Measurements from ENCODE around the gene SLC45A3. TPM values are rescaled to one million over a fixed set of nuclear protein-coding genes. Genes with fewer than 3 reads are reported as not detected.

SLC45A3 gene
- total and polyA plus RNA-seq, 4 donors: 5.3 to 9.9 (median 5.7) TPM

GRCh38 chr1:205665201-205666045 lies 14.9 kb downstream of the SLC45A3 start:
- peaks cover 33 to 88% (median 69%) of the 10 kb centered on the region in 4 donors for H3K4me1 ChIP-seq (ENCODE audit: control insufficient read depth in 4 of 4, insufficient read depth in 4 of 4, low read length in 3 of 4)
- H3K9me3 ChIP-seq (ENCODE audit: control insufficient read depth in 4 of 4, low read length in 3 of 4): no peaks in the 10 kb centered on the region
- no peak for DNase-seq (ENCODE audit: low spot score)
- peak overlapping the region in 1 of 2 donors; percentile 56 for H3K9ac ChIP-seq (ENCODE audit: low read depth in 1 of 2, low read length in 2 of 2)
- 60% methylated on average over 9 of the region's 9 CpGs for WGBS
- no peak overlapping the region for H3K4me3 ChIP-seq (ENCODE audit: low read depth in 1 of 3, low read length in 3 of 3)
- peak overlapping the region; percentile 86 to 94 for H3K27ac ChIP-seq (ENCODE audit: low read depth in 1 of 2, low read length in 2 of 2)
- H3K27me3 ChIP-seq (ENCODE audit: control insufficient read depth in 4 of 4, insufficient read depth in 4 of 4, low read length in 3 of 4): no peaks in the 10 kb centered on the region
- TF ChIP-seq, protein P1, sequence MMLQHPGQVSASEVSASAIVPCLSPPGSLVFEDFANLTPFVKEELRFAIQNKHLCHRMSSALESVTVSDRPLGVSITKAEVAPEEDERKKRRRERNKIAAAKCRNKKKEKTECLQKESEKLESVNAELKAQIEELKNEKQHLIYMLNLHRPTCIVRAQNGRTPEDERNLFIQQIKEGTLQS (IDR thresholded peaks at IDR 0.05): no peak
- TF ChIP-seq JUND (IDR thresholded peaks at IDR 0.05) (no peak), NR2F2 (IDR thresholded peaks at IDR 0.05) (no peak), EGR1 (IDR thresholded peaks at IDR 0.05; ENCODE audit: low read depth in 2 of 2) (no peak), FOXA2 (IDR thresholded peaks at IDR 0.05) (no peak), MAX (IDR thresholded peaks at IDR 0.05) (no peak), HNF4A (conservative IDR thresholded peaks at IDR 0.05) (no peak)
- H3K36me3 ChIP-seq (ENCODE audit: control insufficient read depth in 4 of 4, insufficient read depth in 3 of 4, low read depth in 1 of 4, low read length in 3 of 4): peaks cover 0 to 8% (median 4%) of the 10 kb centered on the region in 4 donors

DNA sequence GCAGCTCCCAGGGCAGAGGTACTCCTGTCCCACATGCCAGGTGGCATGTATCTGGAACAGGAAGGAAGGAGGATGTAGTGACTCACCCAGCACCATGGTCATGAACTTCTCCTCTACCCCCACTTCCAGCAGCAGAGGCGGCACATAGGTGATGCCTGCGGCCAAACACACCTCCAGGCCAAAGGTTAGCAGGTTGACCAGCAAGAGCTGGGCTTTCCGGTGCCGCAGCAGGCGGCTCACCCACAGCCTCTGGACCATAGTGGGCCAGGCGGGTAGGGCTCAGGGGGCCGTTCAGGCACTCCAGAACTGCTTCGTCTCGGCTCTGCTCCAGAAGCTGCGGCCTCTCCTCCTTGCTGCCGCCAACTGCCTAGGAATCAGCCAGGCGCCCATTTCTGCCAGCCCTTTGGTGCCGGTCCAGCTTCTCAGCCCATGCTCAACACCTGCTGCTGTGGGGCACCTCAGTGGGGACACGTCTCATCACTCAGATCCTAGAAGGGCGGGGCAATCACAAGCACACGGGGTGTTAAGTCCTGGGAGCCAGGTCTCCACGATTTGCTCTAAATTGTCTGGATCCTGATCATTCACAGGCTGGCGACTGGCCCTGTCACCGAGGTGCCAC lies 15.8 kb downstream of the SLC45A3 start:
- 30% methylated on average over 19 of the region's 19 CpGs for WGBS
- H3K27ac ChIP-seq (ENCODE audit: low read depth in 1 of 2, low read length in 2 of 2): peak overlapping the region; percentile 86 to 94
- H3K9ac ChIP-seq (ENCODE audit: low read depth in 1 of 2, low read length in 2 of 2): peak overlapping the region in 1 of 2 donors; percentile 56
- TF ChIP-seq, protein P2, sequence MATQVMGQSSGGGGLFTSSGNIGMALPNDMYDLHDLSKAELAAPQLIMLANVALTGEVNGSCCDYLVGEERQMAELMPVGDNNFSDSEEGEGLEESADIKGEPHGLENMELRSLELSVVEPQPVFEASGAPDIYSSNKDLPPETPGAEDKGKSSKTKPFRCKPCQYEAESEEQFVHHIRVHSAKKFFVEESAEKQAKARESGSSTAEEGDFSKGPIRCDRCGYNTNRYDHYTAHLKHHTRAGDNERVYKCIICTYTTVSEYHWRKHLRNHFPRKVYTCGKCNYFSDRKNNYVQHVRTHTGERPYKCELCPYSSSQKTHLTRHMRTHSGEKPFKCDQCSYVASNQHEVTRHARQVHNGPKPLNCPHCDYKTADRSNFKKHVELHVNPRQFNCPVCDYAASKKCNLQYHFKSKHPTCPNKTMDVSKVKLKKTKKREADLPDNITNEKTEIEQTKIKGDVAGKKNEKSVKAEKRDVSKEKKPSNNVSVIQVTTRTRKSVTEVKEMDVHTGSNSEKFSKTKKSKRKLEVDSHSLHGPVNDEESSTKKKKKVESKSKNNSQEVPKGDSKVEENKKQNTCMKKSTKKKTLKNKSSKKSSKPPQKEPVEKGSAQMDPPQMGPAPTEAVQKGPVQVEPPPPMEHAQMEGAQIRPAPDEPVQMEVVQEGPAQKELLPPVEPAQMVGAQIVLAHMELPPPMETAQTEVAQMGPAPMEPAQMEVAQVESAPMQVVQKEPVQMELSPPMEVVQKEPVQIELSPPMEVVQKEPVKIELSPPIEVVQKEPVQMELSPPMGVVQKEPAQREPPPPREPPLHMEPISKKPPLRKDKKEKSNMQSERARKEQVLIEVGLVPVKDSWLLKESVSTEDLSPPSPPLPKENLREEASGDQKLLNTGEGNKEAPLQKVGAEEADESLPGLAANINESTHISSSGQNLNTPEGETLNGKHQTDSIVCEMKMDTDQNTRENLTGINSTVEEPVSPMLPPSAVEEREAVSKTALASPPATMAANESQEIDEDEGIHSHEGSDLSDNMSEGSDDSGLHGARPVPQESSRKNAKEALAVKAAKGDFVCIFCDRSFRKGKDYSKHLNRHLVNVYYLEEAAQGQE (IDR thresholded peaks at IDR 0.05): peak; percentile 73
- TF ChIP-seq YY1 (IDR thresholded peaks at IDR 0.05) (peak; percentile 79), HNF4A (conservative IDR thresholded peaks at IDR 0.05) (peak; percentile 68 to 88), NR2F2 (IDR thresholded peaks at IDR 0.05) (peak; percentile 84), SP1 (IDR thresholded peaks at IDR 0.05) (peak; percentile 94), FOXA1 (IDR thresholded peaks at IDR 0.05) (no peak), FOXA2 (IDR thresholded peaks at IDR 0.05) (no peak), MAX (IDR thresholded peaks at IDR 0.05) (peak; percentile 98), RXRA (IDR thresholded peaks at IDR 0.05) (peak; percentile 92 to 95), GABPA (IDR thresholded peaks at IDR 0.05 in 1 of 2, conservative IDR thresholded peaks at IDR 0.05 in 1 of 2) (peak in 1 of 2 donors; percentile 74), RAD21 (IDR thresholded peaks at IDR 0.05) (peak; percentile 39 to 64), TAF1 (conservative IDR thresholded peaks at IDR 0.05) (no peak), HNF4G (IDR thresholded peaks at IDR 0.05) (no peak), EGR1 (IDR thresholded peaks at IDR 0.05; ENCODE audit: low read depth in 2 of 2) (peak in 1 of 2 donors; percentile 88), JUND (IDR thresholded peaks at IDR 0.05) (peak; percentile 93 to 97)
- TF ChIP-seq, protein P3, sequence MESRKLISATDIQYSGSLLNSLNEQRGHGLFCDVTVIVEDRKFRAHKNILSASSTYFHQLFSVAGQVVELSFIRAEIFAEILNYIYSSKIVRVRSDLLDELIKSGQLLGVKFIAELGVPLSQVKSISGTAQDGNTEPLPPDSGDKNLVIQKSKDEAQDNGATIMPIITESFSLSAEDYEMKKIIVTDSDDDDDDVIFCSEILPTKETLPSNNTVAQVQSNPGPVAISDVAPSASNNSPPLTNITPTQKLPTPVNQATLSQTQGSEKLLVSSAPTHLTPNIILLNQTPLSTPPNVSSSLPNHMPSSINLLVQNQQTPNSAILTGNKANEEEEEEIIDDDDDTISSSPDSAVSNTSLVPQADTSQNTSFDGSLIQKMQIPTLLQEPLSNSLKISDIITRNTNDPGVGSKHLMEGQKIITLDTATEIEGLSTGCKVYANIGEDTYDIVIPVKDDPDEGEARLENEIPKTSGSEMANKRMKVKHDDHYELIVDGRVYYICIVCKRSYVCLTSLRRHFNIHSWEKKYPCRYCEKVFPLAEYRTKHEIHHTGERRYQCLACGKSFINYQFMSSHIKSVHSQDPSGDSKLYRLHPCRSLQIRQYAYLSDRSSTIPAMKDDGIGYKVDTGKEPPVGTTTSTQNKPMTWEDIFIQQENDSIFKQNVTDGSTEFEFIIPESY (IDR thresholded peaks at IDR 0.05): no peak
- TF ChIP-seq, protein P1 (IDR thresholded peaks at IDR 0.05): peak; percentile 90
- TF ChIP-seq, protein P4, sequence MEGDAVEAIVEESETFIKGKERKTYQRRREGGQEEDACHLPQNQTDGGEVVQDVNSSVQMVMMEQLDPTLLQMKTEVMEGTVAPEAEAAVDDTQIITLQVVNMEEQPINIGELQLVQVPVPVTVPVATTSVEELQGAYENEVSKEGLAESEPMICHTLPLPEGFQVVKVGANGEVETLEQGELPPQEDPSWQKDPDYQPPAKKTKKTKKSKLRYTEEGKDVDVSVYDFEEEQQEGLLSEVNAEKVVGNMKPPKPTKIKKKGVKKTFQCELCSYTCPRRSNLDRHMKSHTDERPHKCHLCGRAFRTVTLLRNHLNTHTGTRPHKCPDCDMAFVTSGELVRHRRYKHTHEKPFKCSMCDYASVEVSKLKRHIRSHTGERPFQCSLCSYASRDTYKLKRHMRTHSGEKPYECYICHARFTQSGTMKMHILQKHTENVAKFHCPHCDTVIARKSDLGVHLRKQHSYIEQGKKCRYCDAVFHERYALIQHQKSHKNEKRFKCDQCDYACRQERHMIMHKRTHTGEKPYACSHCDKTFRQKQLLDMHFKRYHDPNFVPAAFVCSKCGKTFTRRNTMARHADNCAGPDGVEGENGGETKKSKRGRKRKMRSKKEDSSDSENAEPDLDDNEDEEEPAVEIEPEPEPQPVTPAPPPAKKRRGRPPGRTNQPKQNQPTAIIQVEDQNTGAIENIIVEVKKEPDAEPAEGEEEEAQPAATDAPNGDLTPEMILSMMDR (IDR thresholded peaks at IDR 0.05; ENCODE audit: low read depth, low read length, missing input control): no peak
- H3K4me3 ChIP-seq (ENCODE audit: low read depth in 1 of 3, low read length in 3 of 3): peak overlapping the region in 1 of 3 donors; percentile 21
- no peaks in the 10 kb centered on the region for H3K27me3 ChIP-seq (ENCODE audit: control insufficient read depth in 4 of 4, insufficient read depth in 4 of 4, low read length in 3 of 4)
- no peaks in the 10 kb centered on the region for H3K9me3 ChIP-seq (ENCODE audit: control insufficient read depth in 4 of 4, low read length in 3 of 4)
- H3K36me3 ChIP-seq (ENCODE audit: control insufficient read depth in 4 of 4, insufficient read depth in 3 of 4, low read depth in 1 of 4, low read length in 3 of 4): peaks cover 0 to 8% (median 4%) of the 10 kb centered on the region in 4 donors
- H3K4me1 ChIP-seq (ENCODE audit: control insufficient read depth in 4 of 4, insufficient read depth in 4 of 4, low read length in 3 of 4): peaks cover 24 to 85% (median 66%) of the 10 kb centered on the region in 4 donors
- DNase-seq (ENCODE audit: low spot score): no peak

All from liver (tissue), 9 donors.